Glomerular endothelial cell (primary cell): Measurements from ENCODE around the gene CCDC183. TPM values are rescaled to one million over a fixed set of nuclear protein-coding genes. Genes with fewer than 3 reads are reported as not detected.
"Not testable (repeated sequence)": the region's sequence is repeated elsewhere in the genome, so short reads cannot be mapped to it uniquely, and the experiment has no call there.

Source experiments
- DNase-seq: peaks from one replicate; pipeline ENCODE4 v3.0.0-alpha.2; 2011; ENCODE audit warnings: low read depth, low spot score; ENCODE audit errors: extremely low read depth
- total RNA-seq: library from RNA; depleted of rRNA; stranded (reverse); fragments of >200 nt; gene quantifications from 2 replicates; pipeline ENCODE4 v1.2.3, GENCODE V29; 2015

The CCDC183 gene
- total RNA-seq, 1 donor from 2014 or later: 0.41 TPM

DNA sequence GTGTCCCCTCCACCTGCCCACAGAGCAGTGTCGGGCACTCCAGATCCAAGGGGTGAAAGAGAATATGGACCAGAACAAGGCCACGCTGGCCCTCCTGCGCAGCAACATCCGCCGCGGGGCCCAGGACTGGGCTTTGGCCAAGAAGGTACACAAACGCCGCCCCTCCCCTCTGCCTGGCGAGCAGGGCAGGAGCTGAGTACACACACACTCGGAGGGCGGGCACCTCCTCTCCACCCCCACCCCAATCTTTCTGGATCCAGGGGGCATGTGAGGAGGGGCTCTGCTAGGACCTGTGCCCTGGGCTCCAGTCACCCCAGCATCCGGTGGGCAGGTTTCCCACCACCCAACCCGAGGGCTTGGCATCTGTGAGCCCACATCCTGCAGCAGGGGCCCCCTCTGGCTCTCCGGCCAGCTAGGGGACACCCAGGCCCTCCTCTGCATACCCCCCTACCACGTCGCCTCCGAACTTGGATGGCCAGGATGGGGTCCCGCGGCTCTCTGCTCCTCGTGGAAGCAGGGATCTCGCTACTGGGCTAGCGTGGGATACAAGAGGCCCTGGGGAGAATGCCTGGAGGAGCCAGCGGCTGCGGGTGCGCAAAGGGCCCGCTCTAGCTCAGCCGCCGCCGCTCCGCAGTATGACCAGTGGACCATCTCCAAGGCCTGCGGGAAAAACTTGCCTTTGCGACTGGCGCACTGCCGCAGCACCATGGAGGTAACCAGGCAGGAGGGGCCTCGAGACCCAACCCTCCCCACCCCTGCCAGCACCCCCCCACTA, 3.1 kb downstream of the CCDC183 start:
- no peak for DNase-seq

DNA sequence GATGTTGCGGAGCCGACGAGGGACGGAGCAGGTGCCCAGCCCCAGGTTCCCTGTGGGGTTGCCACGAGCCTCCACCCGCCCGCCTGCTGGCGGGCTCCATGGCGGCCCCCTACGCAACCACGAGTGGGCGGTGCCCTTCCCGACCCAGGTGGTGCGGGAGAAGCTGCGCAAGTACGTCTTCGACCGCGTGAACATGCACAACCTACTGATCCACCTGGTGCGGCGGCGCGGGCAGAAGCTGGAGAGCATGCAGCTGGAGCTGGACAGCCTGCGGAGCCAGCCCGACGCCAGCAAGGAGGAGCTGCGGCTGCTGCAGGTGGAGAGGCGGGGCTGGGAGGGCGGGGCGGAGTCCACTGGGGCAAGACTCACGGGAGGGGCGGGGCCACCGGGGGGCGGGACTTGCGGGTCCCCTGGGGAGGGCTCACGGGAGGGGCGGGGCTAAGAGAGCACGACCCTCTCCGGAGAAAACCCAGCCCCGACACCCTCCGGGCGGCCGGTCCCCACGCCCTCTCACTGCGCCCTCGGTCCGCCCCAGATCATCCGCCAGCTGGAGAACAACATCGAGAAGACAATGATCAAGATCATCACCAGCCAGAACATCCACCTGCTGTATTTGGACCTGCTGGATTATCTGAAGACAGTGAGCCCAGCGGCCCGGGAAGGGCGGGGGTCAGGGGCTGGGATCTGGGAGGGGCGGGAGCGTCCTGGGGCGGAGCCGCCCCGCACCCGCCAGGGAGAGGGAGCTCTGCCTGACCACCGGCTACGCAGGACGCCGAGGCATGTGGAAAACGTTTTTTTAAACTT, 3.9 kb downstream of the CCDC183 start:
- DNase-seq: no peak

DNA sequence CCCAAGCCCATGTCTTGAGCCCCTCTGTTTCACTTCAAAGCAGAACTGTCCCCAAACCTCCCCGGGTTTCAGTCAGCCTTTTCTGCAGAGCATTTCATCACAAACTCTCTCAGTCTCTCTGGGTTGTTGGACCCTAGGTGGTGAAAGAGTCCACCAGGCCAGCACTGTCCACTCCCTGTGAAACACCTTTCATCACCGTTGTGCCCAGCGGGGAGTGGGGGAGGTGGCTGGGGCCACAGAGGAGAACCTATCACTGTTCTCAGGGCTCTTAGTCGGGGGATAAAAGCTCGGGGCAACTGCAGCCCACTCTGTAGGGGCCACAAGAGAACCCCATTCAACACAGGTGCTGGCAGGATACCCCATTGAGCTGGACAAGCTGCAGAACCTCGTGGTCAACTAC, 6.2 kb downstream of the CCDC183 start:
- no peak for DNase-seq

DNA sequence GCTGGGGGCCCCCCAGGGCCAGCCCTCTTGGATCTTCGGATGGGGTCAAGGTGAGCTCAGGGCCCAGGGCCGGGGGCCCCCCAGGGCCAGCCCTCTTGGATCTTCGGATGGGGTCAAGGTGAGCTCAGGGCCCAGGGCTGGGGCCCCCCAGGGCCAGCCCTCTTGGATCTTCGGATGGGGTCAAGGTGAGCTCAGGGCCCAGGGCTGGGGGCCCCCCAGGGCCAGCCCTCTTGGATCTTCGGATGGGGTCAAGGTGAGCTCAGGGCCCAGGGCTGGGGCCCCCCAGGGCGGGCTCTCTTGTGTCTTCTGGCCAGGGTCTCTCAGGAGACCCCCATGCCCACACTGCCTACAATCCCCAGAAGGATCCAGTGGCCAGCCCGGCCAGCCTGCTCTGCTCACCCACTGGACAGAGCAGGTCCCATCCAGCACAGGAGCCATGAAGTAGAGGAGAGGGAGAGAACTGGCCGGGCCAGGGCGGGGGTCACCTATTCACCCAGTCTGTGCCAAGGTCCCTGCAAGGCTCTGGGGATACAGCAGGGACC, 6.9 kb downstream of the CCDC183 start:
- not testable (repeated sequence) for DNase-seq

DNA sequence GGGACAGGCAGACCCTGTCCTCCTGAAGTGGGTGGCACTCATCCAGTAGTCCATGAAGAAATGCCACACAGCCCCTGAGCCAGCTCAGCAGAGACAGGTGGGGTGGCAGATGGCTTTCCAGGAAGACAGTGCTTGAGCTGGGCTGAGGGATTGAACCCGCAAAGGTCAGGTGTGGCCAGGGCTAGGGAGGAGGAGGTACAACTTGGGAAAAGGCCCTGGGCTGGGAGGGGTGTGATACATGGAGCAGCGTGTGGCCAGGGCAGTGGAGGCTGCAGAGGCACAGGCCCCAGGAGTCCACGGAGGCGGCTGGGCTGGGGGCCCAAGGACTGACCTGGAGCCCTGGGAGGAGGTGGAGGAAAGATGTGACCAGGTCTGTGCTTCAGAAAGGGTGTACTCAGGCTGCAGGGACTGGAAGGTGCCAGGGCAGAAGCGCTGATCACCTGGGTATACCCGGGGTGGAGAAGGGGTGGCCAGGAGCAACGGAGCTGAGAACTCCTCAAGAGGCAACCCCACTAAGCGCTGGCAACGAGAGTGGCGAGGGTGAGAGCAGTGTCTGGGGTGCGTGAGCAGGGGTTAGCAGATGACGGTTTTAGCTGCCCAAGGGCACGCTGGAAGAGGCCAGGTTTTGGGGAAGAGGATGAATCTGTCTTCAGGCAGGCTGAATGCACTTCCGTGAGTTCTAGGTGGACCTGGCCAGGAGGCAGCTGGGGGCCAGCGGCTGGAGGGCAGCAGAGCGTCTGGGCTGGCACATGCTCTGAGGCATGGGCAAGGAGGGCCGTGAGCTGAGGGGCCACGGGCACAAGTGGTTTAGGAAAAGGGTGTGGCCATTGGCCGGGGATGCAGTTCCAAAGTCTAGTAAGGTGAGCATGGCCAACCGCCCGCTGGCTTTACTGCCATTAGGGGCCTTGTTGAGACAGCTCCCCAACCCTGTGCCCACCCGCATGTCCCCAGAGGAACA, 7.7 kb downstream of the CCDC183 start:
- DNase-seq: no peak

DNA sequence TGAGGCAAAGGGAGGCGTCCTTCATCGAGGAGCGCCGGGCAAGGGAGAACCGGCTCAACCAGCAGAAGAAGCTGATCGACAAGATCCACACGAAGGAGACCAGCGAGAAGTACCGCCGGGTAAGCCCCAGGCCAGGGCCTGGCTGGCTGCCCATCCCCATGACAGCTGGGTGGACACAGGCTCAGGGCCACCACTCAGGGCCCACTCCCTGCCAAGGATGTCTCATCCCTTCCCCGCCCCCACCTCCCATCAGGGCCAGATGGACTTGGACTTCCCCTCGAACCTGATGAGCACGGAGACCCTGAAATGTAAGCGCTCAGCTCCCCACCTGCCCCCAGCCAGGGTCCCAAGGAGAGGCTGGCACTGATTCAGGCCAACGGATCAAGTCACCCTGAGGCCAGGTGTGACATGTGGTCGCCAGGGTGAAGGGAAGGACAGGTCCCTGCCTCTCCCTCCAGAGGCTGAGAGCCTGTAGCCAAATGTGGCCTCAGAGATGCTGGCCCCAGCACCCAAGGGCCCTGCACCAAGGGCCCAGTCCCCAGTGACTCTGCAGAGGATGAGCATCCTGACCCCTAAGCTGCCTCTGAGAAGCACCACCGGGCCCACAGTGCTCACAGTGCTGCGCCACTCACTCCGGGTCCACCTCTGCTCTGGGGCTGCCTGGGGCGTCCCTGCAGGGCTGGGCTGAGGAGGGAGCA, 8.5 kb downstream of the CCDC183 start:
- DNase-seq: no peak

DNA sequence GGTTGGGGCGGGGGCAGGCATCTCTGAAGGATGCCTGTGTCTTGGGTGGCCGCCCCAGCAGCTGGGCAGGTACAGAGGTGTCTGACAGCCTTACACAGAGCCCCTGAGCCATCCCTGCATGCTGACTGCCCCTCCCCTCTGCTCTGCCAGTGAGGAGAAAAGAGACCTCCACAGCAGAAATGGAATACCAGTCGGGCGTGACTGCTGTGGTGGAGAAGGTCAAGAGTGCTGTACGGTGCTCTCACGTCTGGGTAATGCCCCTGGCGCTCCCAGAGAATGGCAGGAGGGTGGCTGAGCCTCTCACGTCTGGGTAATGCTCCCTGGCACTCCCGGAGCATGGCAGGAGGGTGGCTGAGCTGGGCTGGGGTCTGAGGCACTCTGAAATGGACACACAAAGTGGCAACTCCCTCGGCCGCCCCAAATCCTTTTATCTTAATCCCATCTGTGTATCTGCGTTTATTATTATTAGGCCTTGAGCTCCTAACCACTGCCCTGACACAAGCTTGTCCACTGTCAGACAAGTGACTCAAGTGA, 9.1 kb downstream of the CCDC183 start:
- no peak for DNase-seq

DNA sequence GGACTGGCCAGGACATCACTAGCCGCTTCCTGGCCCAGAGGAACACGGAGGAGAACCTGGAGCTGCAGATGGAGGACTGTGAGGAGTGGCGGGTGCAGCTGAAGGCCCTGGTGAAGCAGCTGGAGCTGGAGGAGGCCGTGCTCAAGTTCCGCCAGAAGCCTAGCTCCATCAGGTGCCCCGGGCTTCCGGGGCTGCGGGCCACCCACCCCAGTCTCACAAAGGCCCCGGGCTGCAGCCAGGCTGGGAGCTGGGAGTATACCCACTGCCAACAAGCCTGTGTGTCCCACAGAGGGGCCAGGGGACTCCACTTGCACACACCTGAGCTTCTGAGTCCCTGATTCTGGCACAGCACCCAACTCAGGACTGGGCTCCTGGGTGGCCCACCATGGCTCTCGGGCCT, 9.9 kb downstream of the CCDC183 start:
- no peak for DNase-seq

DNA sequence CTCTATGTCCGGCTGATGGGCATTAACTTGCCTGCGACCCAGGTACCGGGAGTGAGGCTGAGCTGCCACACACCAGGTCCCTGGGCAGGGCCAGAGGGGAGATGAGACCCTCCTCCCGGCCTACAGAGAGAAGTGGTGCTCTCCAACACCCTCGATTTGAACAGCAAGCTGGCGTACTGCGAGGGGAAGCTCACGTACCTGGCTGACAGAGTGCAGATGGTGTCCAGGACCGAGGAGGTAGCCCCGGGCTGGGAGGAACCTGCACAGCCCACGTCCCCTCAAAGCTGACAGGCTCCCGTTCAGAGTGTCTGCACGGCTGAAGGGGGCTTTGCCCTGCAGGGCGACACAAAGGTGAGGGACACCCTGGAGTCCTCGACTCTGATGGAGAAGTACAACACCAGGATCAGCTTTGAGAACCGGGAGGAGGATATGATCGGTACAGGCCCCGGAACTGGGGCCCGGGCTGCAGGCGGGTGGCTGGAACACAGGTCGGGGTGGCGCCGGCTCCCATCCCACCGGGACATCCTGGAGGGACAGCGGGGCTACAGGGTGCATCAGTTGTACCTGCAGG, 10.6 kb downstream of the CCDC183 start:
- DNase-seq: no peak

DNA sequence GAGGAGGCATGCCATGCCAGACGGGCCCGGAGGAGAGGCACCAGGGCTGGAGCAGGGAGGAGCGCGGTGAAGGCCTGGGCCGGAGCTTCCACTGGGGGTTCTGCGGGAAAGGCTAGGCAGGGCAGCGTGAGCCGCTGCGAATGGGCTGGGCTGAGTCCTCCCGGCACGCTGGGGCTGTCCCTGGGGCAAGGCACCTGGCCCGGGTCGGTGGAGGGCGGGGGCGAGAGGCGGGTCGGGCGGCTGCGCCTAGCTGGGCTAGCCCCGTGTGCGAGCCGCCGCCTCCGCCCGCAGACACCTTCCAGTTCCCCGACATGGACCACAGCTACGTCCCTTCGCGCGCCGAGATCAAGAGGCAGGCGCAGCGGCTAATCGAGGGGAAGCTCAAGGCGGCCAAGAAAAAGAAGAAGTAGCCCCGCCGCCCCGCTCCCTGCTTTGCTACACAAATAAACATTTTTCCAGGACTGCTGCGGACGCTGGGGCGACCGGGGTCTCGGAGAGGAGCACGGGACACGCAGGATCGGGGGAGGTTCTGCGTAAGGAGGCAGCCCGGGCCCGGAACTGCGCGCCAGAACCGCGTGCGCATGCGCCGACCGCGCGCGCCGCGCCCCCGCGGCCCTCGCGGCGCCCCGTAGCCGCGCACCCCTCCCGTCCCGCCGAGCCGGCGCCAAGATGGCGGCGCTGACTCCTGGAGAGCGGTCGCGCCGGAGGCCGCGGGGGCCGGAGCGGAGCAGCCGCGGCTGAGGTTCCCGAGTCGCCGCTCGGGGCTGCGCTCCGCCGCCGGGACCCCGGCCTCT, 11.3 kb downstream of the CCDC183 start, which contains the start of gene RABL6:
Gene RABL6, plus strand, starts transcription at position 668 of the 794 bp plus-strand sequence. CDS start 249 bp downstream, outside the sequence.
- no peak for DNase-seq

DNA sequence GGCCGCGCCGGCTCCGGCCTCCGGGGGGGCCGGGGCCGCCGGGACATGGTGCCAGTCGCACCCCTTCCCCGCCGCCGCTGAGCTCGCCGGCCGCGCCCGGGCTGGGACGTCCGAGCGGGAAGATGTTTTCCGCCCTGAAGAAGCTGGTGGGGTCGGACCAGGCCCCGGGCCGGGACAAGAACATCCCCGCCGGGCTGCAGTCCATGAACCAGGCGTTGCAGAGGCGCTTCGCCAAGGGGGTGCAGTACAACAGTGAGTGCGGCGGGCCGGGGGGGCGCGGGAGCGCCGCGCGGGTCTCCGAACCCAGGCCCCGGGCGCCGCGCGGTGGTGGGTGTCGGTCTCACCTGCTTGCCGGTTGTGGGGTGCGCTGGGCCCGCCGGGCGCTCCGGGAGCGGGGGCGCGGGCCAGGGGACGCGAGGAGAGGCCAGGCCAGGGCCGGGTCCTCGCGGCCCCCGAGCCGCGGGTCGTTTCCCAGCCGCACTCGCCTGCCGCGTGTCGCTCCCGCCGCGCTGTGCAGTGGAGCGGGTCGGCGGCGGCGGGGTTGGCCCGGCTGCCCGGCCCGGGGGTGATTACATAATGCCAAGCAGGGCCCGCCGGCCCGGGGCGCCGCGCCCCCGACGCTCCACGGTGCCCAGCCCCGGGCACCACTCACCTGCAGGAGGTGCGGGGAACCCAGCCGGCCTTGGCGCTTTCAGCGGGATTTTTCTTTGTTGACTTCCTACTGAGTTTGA, 12.1 kb downstream of the CCDC183 start:
- no peak for DNase-seq

DNA sequence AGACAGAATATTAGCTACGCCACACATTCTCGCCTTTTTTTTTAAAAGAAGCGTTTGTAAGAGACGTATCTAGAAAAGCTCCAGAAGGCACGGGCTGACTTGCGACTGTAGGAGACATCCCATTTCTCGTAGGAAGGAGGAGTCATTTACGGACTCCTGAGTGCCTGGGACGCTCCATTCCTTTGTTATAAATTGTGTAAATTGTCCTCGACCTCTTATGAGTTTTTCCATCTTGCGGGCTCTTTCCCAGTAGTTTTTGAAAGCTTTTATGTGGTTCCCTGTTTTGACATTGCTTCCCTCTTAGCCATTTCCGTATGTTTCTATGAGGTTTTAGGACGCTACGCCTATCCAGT, 12.6 kb downstream of the CCDC183 start:
- DNase-seq: no peak

DNA sequence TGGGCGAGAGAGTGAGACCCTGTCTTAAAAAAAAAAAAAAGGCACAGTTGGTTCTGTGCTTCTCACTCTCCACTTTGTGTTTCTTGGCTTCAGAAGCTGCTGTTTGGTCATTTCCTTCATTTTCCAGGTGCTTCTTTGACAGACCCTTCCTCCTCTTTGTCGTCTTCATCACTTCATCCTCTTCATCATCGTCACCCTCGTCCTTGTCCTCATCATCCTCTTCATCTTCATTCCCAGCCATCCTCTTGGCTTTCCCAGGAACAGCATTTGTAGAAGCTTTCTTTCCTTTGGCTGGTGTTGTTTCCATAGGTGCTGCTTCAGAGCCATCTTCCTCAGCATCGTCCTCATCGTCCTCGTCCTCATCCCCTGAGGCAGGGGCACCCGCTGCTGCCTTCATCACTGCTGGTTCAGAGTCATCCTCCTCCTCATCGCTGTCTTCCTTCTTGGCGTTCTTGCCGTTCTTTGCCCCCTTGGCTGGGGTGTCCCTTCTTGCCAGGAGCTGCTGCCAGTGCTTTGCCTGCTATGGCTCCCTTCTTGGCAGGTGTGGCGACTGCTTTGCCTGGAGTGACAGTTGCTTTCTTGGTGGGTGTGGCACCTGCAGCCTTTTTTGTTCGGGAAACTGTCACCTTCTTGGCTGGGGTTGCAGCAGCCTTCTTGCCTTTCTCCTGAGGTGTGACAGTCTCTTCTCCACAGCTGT, 18.7 kb downstream of the CCDC183 start:
- no peak for DNase-seq

DNA sequence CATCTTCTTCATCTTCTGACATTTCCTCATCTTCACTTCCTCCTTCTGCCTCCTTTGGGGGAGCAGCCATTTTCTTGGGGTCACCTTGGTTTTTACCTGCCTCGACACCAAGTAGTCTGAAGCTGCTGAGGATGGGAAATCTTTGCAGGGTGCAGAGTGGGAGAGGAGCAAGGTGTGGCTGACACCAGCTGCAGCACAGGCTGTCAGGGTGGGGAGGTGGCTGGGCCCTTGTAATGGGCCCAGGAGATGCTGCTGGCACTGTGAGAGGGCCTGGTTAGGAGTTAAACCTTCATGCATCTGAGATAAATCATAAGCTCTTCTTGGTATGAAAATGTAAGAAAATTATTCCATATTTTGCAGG, 19.3 kb downstream of the CCDC183 start:
- no peak for DNase-seq

DNA sequence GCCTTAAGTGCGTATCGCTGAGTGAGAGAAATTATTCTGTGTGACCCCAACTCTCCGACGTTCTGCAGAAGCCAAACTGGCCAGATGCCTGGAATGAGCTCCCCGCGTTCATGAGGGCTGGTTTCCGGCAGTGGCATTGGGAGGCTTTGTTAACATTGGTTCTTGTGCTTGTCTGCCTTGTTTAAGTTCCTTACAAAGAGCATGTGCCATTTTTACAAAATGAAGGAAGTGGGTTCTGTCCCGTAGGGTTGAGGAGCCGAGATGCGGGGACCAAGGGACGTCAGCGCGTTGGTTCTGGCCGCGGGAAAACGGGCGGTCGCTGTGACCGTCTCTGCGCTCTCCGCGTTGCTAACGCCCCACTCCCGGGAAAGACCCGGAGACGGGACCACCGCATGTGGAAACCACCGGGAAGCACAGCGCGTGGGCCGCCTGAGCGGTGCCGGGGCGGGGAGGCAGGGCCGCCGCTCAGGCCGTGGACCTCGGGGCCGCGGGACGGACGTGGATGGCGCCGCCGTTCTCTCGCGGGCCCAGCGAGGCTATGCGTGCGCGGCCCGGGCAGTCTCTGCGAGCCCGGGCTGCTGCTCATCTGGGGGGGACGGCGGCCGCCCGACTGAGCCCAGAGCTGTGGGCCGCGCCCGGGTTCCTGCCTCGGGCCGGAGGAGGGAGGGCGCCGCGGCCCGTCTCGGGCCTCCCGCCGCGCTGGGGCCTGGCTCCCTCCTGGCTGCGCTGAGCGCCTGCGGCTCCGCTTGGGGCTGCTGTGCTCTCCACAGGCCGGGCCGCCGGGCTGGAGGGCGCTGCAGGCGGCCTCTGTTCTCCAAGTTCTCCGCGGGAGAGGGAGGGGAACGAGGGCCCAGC, 25.1 kb downstream of the CCDC183 start:
- no peak for DNase-seq

DNA sequence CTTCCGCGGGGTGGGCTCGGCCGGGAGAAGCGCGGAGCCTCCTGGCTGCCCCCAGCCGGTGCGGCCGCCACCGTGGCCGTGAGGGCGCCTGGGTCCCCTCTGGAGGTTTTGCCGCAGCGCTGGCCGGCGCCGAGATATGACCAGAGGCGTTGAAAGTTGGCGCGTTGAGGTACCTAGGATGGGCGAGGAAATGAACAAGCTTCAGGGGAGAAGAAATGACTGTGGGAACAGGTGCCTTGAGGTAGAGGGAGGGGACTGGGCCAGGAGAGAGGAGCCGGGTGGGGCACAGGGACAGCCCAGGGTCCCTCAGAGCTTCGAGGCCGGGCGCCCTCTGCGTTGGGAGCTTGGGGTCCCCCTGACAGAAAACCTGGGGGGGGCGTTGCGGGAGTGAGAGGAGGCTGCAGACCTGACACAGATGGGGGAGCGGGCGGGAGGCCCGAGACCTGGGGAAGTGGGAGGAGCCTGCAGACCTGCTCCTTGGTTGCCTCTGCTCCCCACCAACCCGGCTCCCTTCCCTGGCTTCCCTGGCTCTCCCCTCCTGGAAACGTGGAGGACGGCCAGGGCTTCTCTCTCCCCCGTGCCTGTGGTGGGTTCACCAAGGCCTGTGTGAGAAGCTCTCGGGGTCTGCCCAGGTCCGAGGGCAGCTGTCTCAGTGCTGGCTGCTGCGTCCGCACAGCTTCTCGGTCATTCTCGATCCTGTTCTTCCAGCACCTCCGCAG, 25.8 kb downstream of the CCDC183 start:
- DNase-seq: no peak
